A673 (cell line): Measurements from ENCODE around the gene SNX32. TPM values are rescaled to one million over a fixed set of nuclear protein-coding genes. Genes with fewer than 3 reads are reported as not detected.
A peak's percentile ranks its signal among the peaks of the same experiment; 100 is the strongest.

ENCODE experiments used
- BruUV-seq: library from RNA; stranded (reverse); fragments of 400-500 nt; replicated peaks from 2 replicates; lab custom pipeline; 2021; lab: Mats Ljungman, UMichigan
- CTCF ChIA-PET: fragments of 300-600 bp; sonication (Branson Sonifier 250); formaldehyde crosslinking; loops from one replicate; lab custom pipeline; 2022; ENCODE audit warnings: antibody characterized with exemption; lab: Charles Lee
- POLR2A ChIA-PET: fragments of 300-600 bp; sonication (Branson Sonifier 250); formaldehyde crosslinking; loops from one replicate; lab custom pipeline; 2022; ENCODE audit warnings: antibody characterized with exemption; ENCODE audit not compliant: low non-redundant PET; lab: Charles Lee
- DNase-seq: peaks from one replicate; pipeline ENCODE4 v3.0.0-alpha.2; 2015; ENCODE audit warnings: low spot score
- H3K27ac ChIP-seq: fragments of 200-600 bp; sonication (generic); 2 replicates; pipeline ENCODE4 v1.5.1; 2016; ENCODE audit warnings: mixed run types, low read depth, mild to moderate bottlenecking, mixed read lengths, antibody characterized with exemption, low read length; ENCODE audit not compliant: poor library complexity, severe bottlenecking
- H3K27me3 ChIP-seq: fragments of 200-600 bp; sonication (generic); replicated peaks from 2 replicates; pipeline ENCODE4 v1.6.1; 2017; ENCODE audit warnings: mixed run types, low read depth, mild to moderate bottlenecking, mixed read lengths, antibody characterized with exemption, low read length; ENCODE audit not compliant: insufficient read depth, poor library complexity
- H3K36me3 ChIP-seq: fragments of 200-600 bp; sonication (generic); 2 replicates; pipeline ENCODE4 v1.6.1; 2016; ENCODE audit warnings: mixed run types, mild to moderate bottlenecking, mixed read lengths, antibody characterized with exemption, low read length; ENCODE audit not compliant: insufficient read depth, poor library complexity, severe bottlenecking
- H3K4me1 ChIP-seq: fragments of 200-600 bp; sonication (generic); 2 replicates; pipeline ENCODE4 v1.6.1; 2017; ENCODE audit warnings: mixed run types, mild to moderate bottlenecking, mixed read lengths, antibody characterized with exemption, low read length; ENCODE audit not compliant: insufficient read depth, poor library complexity, severe bottlenecking
- H3K4me3 ChIP-seq: fragments of 200-600 bp; sonication (generic); 2 replicates; pipeline ENCODE4 v1.5.1; 2016; ENCODE audit warnings: low read depth, mixed run types, mild to moderate bottlenecking, mixed read lengths, low read length; ENCODE audit not compliant: poor library complexity, severe bottlenecking
- H3K9me3 ChIP-seq: fragments of 200-600 bp; sonication (generic); 2 replicates; pipeline ENCODE4 v1.6.1; 2016; ENCODE audit warnings: mixed run types, low read depth, mild to moderate bottlenecking, mixed read lengths, antibody characterized with exemption, low read length; ENCODE audit not compliant: poor library complexity, severe bottlenecking
- EZH2 ChIP-seq: fragments of 200-600 bp; sonication (generic); IDR thresholded peaks from 2 replicates; pipeline ENCODE4 v1.6.1; 2017; ENCODE audit warnings: borderline replicate concordance, low read depth, mild to moderate bottlenecking, mixed read lengths, antibody characterized with exemption, low read length; ENCODE audit not compliant: poor library complexity, severe bottlenecking
- intact Hi-C: fragments of 100-400 bp; cut with micrococcal nuclease; formaldehyde crosslinking; loops from one replicate; pipeline ENCODE4 v1.10.0; 2022; ENCODE audit not compliant: unreplicated experiment
- total RNA-seq: library from RNA; stranded (reverse); gene quantifications from 2 replicates; pipeline ENCODE4 v1.2.3, GENCODE V29; 2021
- TF ChIP-seq, protein P1 (sequence below): fragments of 300-800, 200-600 bp; sonication (generic); conservative IDR thresholded peaks from 2 replicates; pipeline ENCODE4 v1.5.1; 2017; ENCODE audit warnings: low read depth, mild to moderate bottlenecking, antibody characterized with exemption, low read length, moderate library complexity, mixed read lengths

SNX32 gene
- total RNA-seq, 1 experiment from 2014 or later = 2.1 TPM

DNA sequence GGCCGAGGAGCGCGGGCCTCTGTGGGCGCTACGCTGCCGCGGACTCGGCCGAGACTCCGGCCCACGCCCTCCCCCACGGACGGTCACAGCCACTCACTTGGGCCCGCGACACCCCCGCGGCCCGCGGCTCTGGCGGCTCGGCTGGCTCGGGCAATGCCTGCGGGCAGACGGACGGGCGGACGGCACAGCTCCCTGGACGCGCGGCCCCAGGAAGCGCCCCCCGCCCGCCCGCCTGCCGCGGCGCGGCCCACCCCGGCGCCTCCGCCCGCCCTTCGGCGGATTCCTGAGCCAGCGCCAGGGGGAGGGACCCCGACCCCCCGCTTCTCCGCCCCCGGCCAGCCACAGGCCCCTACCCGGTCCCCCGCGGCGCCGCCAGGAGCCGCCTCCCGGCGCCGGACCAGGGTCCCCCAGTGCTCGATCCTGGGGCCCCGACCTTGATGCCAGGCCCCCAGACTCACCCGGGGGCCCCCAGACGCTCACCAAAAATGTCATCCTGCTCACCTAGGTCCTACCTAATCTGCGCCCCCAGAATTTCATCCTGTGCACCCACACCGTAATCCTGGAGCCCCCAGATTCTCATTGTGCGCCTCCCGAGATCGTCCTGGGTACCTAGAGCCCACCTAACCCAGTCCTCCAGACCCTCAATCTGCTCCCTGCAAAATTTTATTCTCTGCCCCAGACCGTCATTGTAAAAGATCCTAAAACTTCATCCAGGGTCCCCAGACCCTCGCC lies 39.0 kb downstream of the SNX32 start, which contains the start of gene EFEMP2:
TSS of gene EFEMP2 (minus strand) at position 215 of the 732 bp plus-strand sequence. CDS start 446 bp downstream, outside the sequence.
- H3K27ac ChIP-seq = peak within 1 kb of the TSS; percentile 75
- no TSS peak for BruUV-seq
- H3K27me3 ChIP-seq = no peaks in the 10 kb centered on the region
- H3K9me3 ChIP-seq = no peaks in the 10 kb centered on the region
- peaks cover 11% of the 10 kb centered on the region for H3K36me3 ChIP-seq
- CTCF ChIA-PET = interaction anchor here (1.7 to 1.9 kb wide), 2 partner anchors 16 to 18 kb away, joined by 3 to 7 read pairs; partner anchors contain the start of genes CCDC85B and FIBP
- POLR2A ChIA-PET = interaction anchor here (0.7 kb wide), 1 partner anchor 93 kb away, joined by 8 read pairs; no protein-coding TSS in a partner anchor
- TF ChIP-seq, protein P1, sequence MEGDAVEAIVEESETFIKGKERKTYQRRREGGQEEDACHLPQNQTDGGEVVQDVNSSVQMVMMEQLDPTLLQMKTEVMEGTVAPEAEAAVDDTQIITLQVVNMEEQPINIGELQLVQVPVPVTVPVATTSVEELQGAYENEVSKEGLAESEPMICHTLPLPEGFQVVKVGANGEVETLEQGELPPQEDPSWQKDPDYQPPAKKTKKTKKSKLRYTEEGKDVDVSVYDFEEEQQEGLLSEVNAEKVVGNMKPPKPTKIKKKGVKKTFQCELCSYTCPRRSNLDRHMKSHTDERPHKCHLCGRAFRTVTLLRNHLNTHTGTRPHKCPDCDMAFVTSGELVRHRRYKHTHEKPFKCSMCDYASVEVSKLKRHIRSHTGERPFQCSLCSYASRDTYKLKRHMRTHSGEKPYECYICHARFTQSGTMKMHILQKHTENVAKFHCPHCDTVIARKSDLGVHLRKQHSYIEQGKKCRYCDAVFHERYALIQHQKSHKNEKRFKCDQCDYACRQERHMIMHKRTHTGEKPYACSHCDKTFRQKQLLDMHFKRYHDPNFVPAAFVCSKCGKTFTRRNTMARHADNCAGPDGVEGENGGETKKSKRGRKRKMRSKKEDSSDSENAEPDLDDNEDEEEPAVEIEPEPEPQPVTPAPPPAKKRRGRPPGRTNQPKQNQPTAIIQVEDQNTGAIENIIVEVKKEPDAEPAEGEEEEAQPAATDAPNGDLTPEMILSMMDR = no peak
- TF ChIP-seq EZH2 = no peak
- intact Hi-C loops = no loop called here
- H3K4me1 ChIP-seq = peaks cover 18% of the 10 kb centered on the region
- peak within 1 kb of the TSS; percentile 68 for H3K4me3 ChIP-seq
- no peak for DNase-seq

DNA sequence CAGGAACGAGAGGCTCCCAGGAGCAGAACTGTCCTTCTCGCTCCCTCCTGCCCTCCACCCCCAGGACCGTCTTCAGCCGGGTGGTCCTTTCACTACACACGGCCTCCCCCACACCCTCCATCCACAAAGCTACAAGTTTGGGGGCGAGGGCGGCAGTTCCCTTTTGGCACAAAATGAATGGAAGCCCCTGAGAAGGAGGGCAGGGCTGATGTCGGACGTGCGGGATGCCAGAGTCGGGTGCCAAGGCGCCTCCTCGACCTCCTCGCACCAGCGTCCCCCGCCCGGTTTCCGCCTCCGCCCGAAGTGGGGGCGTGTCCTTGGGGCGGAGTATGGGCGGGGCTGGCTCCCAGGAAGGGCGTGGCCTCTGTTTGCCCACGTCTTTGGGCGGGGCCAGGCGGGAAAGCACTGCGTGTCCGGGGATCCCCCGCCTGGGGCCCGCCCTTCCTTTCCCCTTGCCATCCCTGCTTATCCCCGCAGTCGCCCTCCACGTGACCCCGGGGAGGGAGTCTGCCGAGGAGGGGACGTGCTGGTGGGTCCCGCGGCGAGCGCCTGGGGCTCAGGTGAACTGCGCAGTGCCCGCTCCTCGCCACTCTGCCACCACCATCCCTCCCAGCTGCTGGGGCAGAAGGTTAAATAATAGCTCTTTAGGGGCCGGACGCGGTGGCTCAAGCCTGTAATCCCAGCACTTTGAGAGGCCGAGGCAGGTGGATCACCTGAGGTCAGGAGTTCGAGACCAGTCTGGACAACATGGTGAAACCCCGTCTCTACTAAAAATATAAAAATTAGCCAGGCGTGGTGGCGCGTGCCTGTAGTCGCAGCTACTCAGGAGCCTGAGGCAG lies 39.8 kb downstream of the SNX32 start:
- BruUV-seq = no TSS peak

DNA sequence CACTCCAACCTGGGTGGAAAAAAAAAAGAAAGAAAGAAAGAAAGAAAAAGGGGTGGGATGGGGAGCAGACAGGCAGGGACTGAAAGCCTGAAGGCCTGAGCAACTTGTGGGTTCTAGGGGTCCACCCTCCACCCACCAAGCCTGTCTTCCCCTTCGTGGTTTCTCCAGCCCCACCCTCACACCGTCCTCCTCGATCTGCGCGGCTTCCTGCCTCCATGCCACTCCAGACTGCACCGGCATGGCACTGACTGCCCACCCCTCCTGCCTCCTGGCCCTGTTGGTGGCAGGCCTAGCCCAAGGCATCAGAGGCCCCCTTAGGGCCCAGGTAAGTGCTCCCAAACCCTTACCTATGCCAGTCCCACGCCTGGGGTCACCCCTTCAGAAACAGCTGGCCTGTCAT lies 45.9 kb downstream of the SNX32 start, which contains the start of gene CTSW:
TSS of gene CTSW (plus strand) at position 221 of the 400 bp plus-strand sequence. CDS start at position 239, 18 bp downstream.
- Histone ChIP-seq H3K4me3 (no peak within 1 kb of the TSS), H3K27ac (no peak within 1 kb of the TSS), H3K27me3 (no peaks in the 10 kb centered on the region), H3K36me3 (peaks cover 23% of the 10 kb centered on the region), H3K4me1 (no peaks in the 10 kb centered on the region), H3K9me3 (no peaks in the 10 kb centered on the region)
- POLR2A ChIA-PET = no interaction called here
- no TSS peak for BruUV-seq
- DNase-seq = no peak
- TF ChIP-seq, protein P1 = no peak
- no peak for TF ChIP-seq EZH2
- CTCF ChIA-PET = no interaction called here
- intact Hi-C loops = no loop called here

More for the DNA sequence above, 39.8 kb downstream of the SNX32 start:
- intact Hi-C loops = no loop called here
- Histone ChIP-seq H3K9me3 (no peaks in the 10 kb centered on the region), H3K4me1 (peaks cover 18% of the 10 kb centered on the region), H3K27me3 (no peaks in the 10 kb centered on the region), H3K4me3 (peak overlapping the region; percentile 68), H3K27ac (peak overlapping the region; percentile 75), H3K36me3 (peaks cover 6% of the 10 kb centered on the region)
- peak; percentile 95 for DNase-seq
- ChIA-PET CTCF (interaction anchor here (1.0 to 1.9 kb wide), 3 partner anchors 11 to 17 kb away, joined by 3 to 5 read pairs (median 3); partner anchors contain the start of genes CCDC85B and MUS81), POLR2A (no interaction called here)
- no peak for TF ChIP-seq EZH2
- TF ChIP-seq, protein P1 = no peak
